T-helper 17 cell (primary cell): ENCODE data around the gene IRX3. TPM values are rescaled to one million over a fixed set of nuclear protein-coding genes. Genes with fewer than 3 reads are reported as not detected.
"Not testable (repeated sequence)": the region's sequence is repeated elsewhere in the genome, so short reads cannot be mapped to it uniquely, and the experiment has no call there.

ENCODE experiments used
- ATAC-seq: fragments of 150-1000 bp; cut with Tn5 transposase; 2 replicates; pipeline ENCODE4 v1.10.0; 2021; ENCODE audit warnings: mild to moderate bottlenecking, moderate library complexity
- DNase-seq, 3 donors: peaks; one replicate each; pipeline versions ENCODE4 v3.0.0 to v3.0.0-alpha.2; 2020 to 2021
- H3K9me3 ChIP-seq: one replicate; pipeline ENCODE4 v1.7.0; 2013; ENCODE audit warnings: low read length, mild to moderate bottlenecking; ENCODE audit not compliant: control insufficient read depth, poor library complexity, severe bottlenecking
- H3K27ac Mint-ChIP-seq: one replicate; pipeline ENCODE4 v1.8.0; 2022; ENCODE audit warnings: mild to moderate bottlenecking, moderate library complexity, mixed read lengths
- H3K27me3 Mint-ChIP-seq: one replicate; pipeline ENCODE4 v1.8.0; 2022; ENCODE audit warnings: mixed read lengths
- H3K36me3 Mint-ChIP-seq: one replicate; pipeline ENCODE4 v1.8.0; 2022; ENCODE audit warnings: low read depth, mixed read lengths
- H3K4me1 Mint-ChIP-seq: one replicate; pipeline ENCODE4 v1.8.0; 2022; ENCODE audit warnings: mild to moderate bottlenecking, mixed read lengths
- H3K4me3 Mint-ChIP-seq: one replicate; pipeline ENCODE4 v1.8.0; 2022; ENCODE audit warnings: mild to moderate bottlenecking, moderate library complexity, mixed read lengths
- total RNA-seq, 4 donors: library from RNA in 2 of 4; stranded (reverse) in 2 of 4; gene quantifications; one replicate each; pipeline ENCODE4 v1.2.3 and lab custom pipeline; 2022 to 2026

Gene IRX3
- total RNA-seq, 2 donors from 2014 or later = 0.47 TPM; not detected in 1

- no peaks in the 10 kb centered on the region for H3K9me3 ChIP-seq
- peaks cover 8% of the 10 kb centered on the region for H3K4me1 Mint-ChIP-seq
- H3K27ac Mint-ChIP-seq = no peak overlapping the region
- DNase-seq (no peak), ATAC-seq (no peak)
- H3K4me3 Mint-ChIP-seq = no peak overlapping the region
- peaks cover 63% of the 10 kb centered on the region for H3K27me3 Mint-ChIP-seq
- peaks cover 3% of the 10 kb centered on the region for H3K36me3 Mint-ChIP-seq
These were observed 8.5 kb downstream of the IRX3 start for GRCh38 chr16:54277845-54278703.

GRCh38 chr16:54275956-54276355 is 10.6 kb downstream of the IRX3 start:
- no peak for DNase-seq
- Mint-ChIP-seq H3K36me3 (peaks cover 2% of the 10 kb centered on the region), H3K4me3 (no peak overlapping the region), H3K4me1 (peaks cover 2% of the 10 kb centered on the region), H3K27me3 (peaks cover 52% of the 10 kb centered on the region), H3K27ac (no peak overlapping the region)
- ATAC-seq = no peak
- H3K9me3 ChIP-seq = no peaks in the 10 kb centered on the region

- no peak overlapping the region for H3K4me3 Mint-ChIP-seq
- H3K9me3 ChIP-seq = no peaks in the 10 kb centered on the region
- no peak for ATAC-seq
- peaks cover 39% of the 10 kb centered on the region for H3K27me3 Mint-ChIP-seq
- no peak overlapping the region for H3K27ac Mint-ChIP-seq
- H3K36me3 Mint-ChIP-seq = no peaks in the 10 kb centered on the region
- DNase-seq = no peak
- H3K4me1 Mint-ChIP-seq = peaks cover 2% of the 10 kb centered on the region
These were observed 13.0 kb downstream of the IRX3 start for GRCh38 chr16:54273566-54273965.

GRCh38 chr16:54270711-54271110 is 15.9 kb downstream of the IRX3 start:
- DNase-seq = no peak
- ATAC-seq = no peak

GRCh38 chr16:54269461-54269860 is 17.1 kb downstream of the IRX3 start:
- H3K27me3 Mint-ChIP-seq = peaks cover 36% of the 10 kb centered on the region
- no peak for ATAC-seq
- no peak for DNase-seq
- H3K4me1 Mint-ChIP-seq = no peaks in the 10 kb centered on the region
- H3K9me3 ChIP-seq = no peaks in the 10 kb centered on the region
- no peak overlapping the region for H3K27ac Mint-ChIP-seq
- no peaks in the 10 kb centered on the region for H3K36me3 Mint-ChIP-seq
- H3K4me3 Mint-ChIP-seq = no peak overlapping the region

More at GRCh38 chr16:54270711-54271110, 15.9 kb downstream of the IRX3 start:
- Mint-ChIP-seq H3K36me3 (no peaks in the 10 kb centered on the region), H3K4me3 (no peak overlapping the region), H3K4me1 (no peaks in the 10 kb centered on the region), H3K27ac (no peak overlapping the region), H3K27me3 (peaks cover 37% of the 10 kb centered on the region)
- H3K9me3 ChIP-seq = no peaks in the 10 kb centered on the region

GRCh38 chr16:54268766-54269165 is 17.8 kb downstream of the IRX3 start:
- Mint-ChIP-seq H3K4me1 (no peaks in the 10 kb centered on the region), H3K4me3 (no peak overlapping the region), H3K27ac (no peak overlapping the region), H3K36me3 (no peaks in the 10 kb centered on the region), H3K27me3 (peaks cover 31% of the 10 kb centered on the region)
- H3K9me3 ChIP-seq = no peaks in the 10 kb centered on the region
- no peak for ATAC-seq
- no peak for DNase-seq

GRCh38 chr16:54268340-54268739 is 18.2 kb downstream of the IRX3 start:
- H3K4me3 Mint-ChIP-seq = no peak overlapping the region
- no peak for ATAC-seq
- H3K27me3 Mint-ChIP-seq = peaks cover 31% of the 10 kb centered on the region

GRCh38 chr16:54266363-54266955 is 20.1 kb downstream of the IRX3 start:
- no peak for ATAC-seq
- H3K9me3 ChIP-seq = no peaks in the 10 kb centered on the region
- H3K27me3 Mint-ChIP-seq = peaks cover 31% of the 10 kb centered on the region
- H3K4me1 Mint-ChIP-seq = no peaks in the 10 kb centered on the region
- no peak for DNase-seq
- no peaks in the 10 kb centered on the region for H3K36me3 Mint-ChIP-seq
- H3K27ac Mint-ChIP-seq = no peak overlapping the region
- no peak overlapping the region for H3K4me3 Mint-ChIP-seq

More at GRCh38 chr16:54268340-54268739, 18.2 kb downstream of the IRX3 start:
- Mint-ChIP-seq H3K4me1 (no peaks in the 10 kb centered on the region), H3K27ac (no peak overlapping the region), H3K36me3 (no peaks in the 10 kb centered on the region)
- H3K9me3 ChIP-seq = no peaks in the 10 kb centered on the region
- DNase-seq = no peak

GRCh38 chr16:54265575-54266107 is 20.9 kb downstream of the IRX3 start:
- Mint-ChIP-seq H3K4me1 (no peaks in the 10 kb centered on the region), H3K4me3 (no peak overlapping the region), H3K36me3 (no peaks in the 10 kb centered on the region), H3K27me3 (peaks cover 31% of the 10 kb centered on the region), H3K27ac (no peak overlapping the region)
- DNase-seq (no peak), ATAC-seq (no peak)
- H3K9me3 ChIP-seq = no peaks in the 10 kb centered on the region

GRCh38 chr16:54253118-54253517 is 33.5 kb downstream of the IRX3 start:
- no peaks in the 10 kb centered on the region for H3K9me3 ChIP-seq
- DNase-seq (no peak), ATAC-seq (no peak)
- no peaks in the 10 kb centered on the region for H3K4me1 Mint-ChIP-seq
- H3K4me3 Mint-ChIP-seq = no peak overlapping the region
- peaks cover 31% of the 10 kb centered on the region for H3K27me3 Mint-ChIP-seq
- no peaks in the 10 kb centered on the region for H3K36me3 Mint-ChIP-seq
- no peak overlapping the region for H3K27ac Mint-ChIP-seq

- DNase-seq (no peak), ATAC-seq (no peak)
- H3K27ac Mint-ChIP-seq = no peak overlapping the region
- H3K4me3 Mint-ChIP-seq = no peak overlapping the region
- peaks cover 27% of the 10 kb centered on the region for H3K27me3 Mint-ChIP-seq
- no peaks in the 10 kb centered on the region for H3K36me3 Mint-ChIP-seq
- no peaks in the 10 kb centered on the region for H3K9me3 ChIP-seq
- no peaks in the 10 kb centered on the region for H3K4me1 Mint-ChIP-seq
These were observed 37.5 kb downstream of the IRX3 start for GRCh38 chr16:54248863-54249710.

GRCh38 chr16:54247705-54248104 is 38.9 kb downstream of the IRX3 start:
- H3K4me1 Mint-ChIP-seq, H3K9me3 ChIP-seq, ATAC-seq, H3K36me3 Mint-ChIP-seq, H3K27ac Mint-ChIP-seq, DNase-seq, H3K4me3 Mint-ChIP-seq: not testable (repeated sequence)
- H3K27me3 Mint-ChIP-seq = peaks cover 24% of the 10 kb centered on the region

- no peaks in the 10 kb centered on the region for H3K4me1 Mint-ChIP-seq
- no peak for ATAC-seq
- DNase-seq = no peak
- no peaks in the 10 kb centered on the region for H3K36me3 Mint-ChIP-seq
- no peaks in the 10 kb centered on the region for H3K9me3 ChIP-seq
- H3K27ac Mint-ChIP-seq = no peak overlapping the region
- H3K27me3 Mint-ChIP-seq = peaks cover 22% of the 10 kb centered on the region
- H3K4me3 Mint-ChIP-seq = no peak overlapping the region
These were observed 40.1 kb downstream of the IRX3 start for GRCh38 chr16:54246454-54246821.
